ENCODE measurements around the gene HSH2D.
"Not testable (repeated sequence)": the region's sequence is repeated elsewhere in the genome, so short reads cannot be mapped to it uniquely, and the experiment has no call there.

Gene HSH2D

GRCh38 chr19:16143399-16144215 is at the start of gene HSH2D:
TSS of gene HSH2D (plus strand) at chr19:16143685. CDS start at chr19:16148751, 5,066 bp downstream.
- FAIRE-seq: no peak

- FAIRE-seq: no peak
These were observed 49.0 kb upstream of the HSH2D start for GRCh38 chr19:16094360-16095070.

- no peak for FAIRE-seq
These were observed 48.4 kb upstream of the HSH2D start for GRCh38 chr19:16095071-16095571.

GRCh38 chr19:16096280-16096855 is 47.1 kb upstream of the HSH2D start:
- no peak for FAIRE-seq

GRCh38 chr19:16098416-16098768 is 45.1 kb upstream of the HSH2D start:
- FAIRE-seq: no peak

GRCh38 chr19:16098821-16099220 is 44.7 kb upstream of the HSH2D start:
- FAIRE-seq: no peak

- FAIRE-seq: not testable (repeated sequence)
These were observed 44.0 kb upstream of the HSH2D start for GRCh38 chr19:16099314-16099965.

GRCh38 chr19:16100524-16100923 is 43.0 kb upstream of the HSH2D start:
- FAIRE-seq: no peak

- no peak for FAIRE-seq
These were observed 38.8 kb upstream of the HSH2D start for GRCh38 chr19:16104722-16105121.

- FAIRE-seq: peak; percentile 5
These were observed 37.4 kb upstream of the HSH2D start for GRCh38 chr19:16106121-16106520.

GRCh38 chr19:16111160-16111908 is 32.2 kb upstream of the HSH2D start, which contains the start of gene RAB8A:
TSS of gene RAB8A (plus strand) at chr19:16111889. CDS start at chr19:16111902, 13 bp downstream.
- FAIRE-seq: peak; percentile 32

- no peak for FAIRE-seq
These were observed 31.4 kb upstream of the HSH2D start for GRCh38 chr19:16111909-16112752.

- FAIRE-seq: no peak
These were observed 30.7 kb upstream of the HSH2D start for GRCh38 chr19:16112778-16113177.

GRCh38 chr19:16113727-16114126 is 29.8 kb upstream of the HSH2D start:
- no peak for FAIRE-seq

- no peak for FAIRE-seq
These were observed 28.0 kb upstream of the HSH2D start for GRCh38 chr19:16115301-16116039.

GRCh38 chr19:16116067-16116466 is 27.4 kb upstream of the HSH2D start:
- no peak for FAIRE-seq

GRCh38 chr19:16117594-16118033 is 25.9 kb upstream of the HSH2D start:
- FAIRE-seq: no peak

GRCh38 chr19:16118489-16119033 is 24.9 kb upstream of the HSH2D start:
- FAIRE-seq: no peak

GRCh38 chr19:16119075-16119857 is 24.2 kb upstream of the HSH2D start:
- FAIRE-seq: not testable (repeated sequence)
